Activated T-cell treated with anti-CD3 and anti-CD28 coated beads, Interleukin-2, amount 50 U/mL, for 1 hour (primary cell): ENCODE measurements around the gene CCDC124.
"Not testable (repeated sequence)": the region's sequence is repeated elsewhere in the genome, so short reads cannot be mapped to it uniquely, and the experiment has no call there.

Experiments
- DNase-seq: peaks from one replicate; pipeline ENCODE4 v3.0.0-alpha.2; 2020

Gene CCDC124, protein sequence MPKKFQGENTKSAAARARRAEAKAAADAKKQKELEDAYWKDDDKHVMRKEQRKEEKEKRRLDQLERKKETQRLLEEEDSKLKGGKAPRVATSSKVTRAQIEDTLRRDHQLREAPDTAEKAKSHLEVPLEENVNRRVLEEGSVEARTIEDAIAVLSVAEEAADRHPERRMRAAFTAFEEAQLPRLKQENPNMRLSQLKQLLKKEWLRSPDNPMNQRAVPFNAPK

DNA sequence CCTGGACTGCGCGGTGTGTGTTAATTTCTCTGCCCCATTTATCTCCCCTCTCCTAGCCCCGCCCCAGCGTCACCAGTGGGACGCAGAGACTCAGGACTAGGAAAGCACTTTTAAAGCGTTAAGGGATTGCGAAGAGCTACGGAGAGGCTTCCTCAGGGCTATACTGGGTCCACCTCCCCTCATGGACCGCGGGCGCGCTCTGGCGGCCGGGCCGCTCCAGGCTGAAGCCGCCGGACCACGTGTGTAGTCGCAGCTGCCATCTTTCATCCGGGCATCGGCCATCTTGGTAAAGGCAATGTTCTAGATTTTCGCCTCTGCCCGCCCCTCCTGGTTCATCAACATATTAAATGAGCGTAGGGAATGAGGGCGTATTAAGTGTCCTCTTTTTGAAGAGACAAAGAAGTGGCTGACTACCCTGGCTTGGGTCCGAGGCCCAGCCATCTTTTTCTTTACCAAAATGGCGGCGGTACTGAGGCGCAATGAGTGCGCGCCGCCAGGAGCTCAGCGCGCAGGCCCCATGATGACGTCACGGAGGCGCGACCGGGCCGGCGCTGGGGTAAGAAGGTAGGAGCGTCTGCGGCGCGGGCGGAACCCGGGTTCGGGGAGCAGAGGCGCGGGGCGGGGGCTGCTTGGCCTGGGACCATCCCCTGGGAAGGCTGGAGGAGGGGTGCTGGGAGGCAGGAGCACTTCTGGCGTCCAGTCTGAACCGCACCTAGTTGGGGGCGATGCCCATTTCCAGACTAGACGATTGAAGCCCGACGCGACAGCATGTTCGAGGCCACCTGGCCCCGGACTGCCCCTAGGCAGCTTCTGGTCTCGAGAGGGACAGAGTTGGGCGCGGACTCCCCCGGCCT is at the start of gene CCDC124:
Gene CCDC124 (plus strand): TSS at position 531 of the 854 bp plus-strand sequence. CDS start 3,406 bp downstream, outside the sequence.
- peak; percentile 92 for DNase-seq

DNA sequence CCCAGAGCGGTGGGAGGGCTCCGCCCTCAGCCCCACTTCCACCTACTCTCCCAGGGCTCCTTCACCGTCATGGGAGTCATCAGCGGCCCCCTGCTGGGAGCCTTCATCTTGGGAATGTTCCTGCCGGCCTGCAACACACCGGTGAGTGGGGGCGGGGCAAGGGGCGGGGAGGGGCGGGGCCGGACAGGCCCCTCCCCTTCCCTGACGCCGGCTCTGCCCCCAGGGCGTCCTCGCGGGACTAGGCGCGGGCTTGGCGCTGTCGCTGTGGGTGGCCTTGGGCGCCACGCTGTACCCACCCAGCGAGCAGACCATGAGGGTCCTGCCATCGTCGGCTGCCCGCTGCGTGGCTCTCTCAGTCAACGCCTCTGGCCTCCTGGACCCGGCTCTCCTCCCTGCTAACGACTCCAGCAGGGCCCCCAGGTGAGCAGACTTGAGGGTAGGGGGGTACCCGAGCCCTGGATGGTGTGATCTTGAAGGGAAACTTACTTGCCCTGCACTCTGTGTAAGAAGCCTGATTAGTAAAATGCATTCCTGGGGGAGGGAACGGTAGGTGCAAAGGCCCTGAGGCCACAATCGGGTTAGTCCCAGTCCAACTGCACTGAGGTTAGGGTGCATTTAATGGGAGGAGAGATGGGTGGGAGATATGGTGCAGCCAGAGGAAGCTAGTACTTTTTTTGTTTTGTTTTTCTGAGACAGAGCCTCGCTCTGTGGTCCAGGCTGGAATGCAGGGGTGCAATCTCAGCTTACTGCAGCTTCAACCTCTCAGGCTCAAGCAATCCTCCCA is 49.0 kb upstream of the CCDC124 start:
- no peak for DNase-seq

DNA sequence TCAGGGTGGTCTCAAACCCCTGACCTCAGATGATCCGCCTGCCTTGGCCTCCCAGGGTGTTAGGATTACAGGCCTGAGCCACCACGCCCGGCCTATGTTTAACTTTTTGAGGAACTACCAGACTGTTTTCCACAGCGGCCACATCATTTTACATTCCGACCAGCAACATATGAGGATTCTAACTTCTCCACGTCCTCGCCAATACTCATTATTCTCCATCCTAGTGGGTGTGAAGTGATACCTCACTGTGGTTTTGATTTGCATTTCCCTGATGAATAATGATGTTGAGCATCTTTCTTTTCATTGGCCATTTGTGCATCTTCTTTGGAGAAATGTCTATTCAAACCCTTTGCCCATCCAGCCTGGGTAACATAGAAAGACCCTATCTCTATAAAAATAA is 46.3 kb upstream of the CCDC124 start:
- DNase-seq, result no peak

DNA sequence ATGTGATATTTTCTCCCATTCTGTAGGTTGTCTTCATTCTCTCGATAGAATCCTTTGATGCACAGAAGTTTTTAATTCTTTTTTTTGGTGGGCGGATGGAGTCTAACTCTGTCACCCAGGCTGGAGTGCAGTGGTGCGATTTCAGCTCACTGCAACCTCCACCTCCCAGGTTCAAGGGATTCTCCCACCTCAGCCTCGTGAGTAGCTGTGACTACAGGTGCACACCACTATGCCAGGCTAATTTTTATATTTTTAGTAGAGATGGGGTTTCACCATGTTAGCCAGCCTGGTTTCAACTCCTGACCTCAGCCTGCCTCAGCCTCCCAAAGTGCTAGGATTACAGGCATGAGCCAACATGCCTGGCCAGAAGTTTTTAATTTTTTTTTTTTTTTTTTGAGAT is 45.6 kb upstream of the CCDC124 start:
- not testable (repeated sequence) for DNase-seq

DNA sequence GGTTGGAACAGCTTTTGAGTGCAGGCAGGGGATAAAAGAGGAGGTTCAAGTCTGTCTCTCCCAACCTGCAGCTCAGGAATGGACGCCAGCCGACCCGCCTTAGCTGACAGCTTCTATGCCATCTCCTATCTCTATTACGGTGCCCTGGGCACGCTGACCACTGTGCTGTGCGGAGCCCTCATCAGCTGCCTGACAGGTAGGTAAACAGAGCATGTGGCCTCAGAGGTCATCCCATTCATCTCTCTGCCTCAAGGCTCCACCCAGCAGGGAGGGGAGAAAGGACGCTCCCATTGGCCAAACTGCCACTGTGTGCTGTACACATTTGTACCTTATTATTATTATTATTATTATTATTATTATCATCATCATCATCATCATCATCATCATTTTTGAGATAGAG is 44.6 kb upstream of the CCDC124 start:
- no peak for DNase-seq

DNA sequence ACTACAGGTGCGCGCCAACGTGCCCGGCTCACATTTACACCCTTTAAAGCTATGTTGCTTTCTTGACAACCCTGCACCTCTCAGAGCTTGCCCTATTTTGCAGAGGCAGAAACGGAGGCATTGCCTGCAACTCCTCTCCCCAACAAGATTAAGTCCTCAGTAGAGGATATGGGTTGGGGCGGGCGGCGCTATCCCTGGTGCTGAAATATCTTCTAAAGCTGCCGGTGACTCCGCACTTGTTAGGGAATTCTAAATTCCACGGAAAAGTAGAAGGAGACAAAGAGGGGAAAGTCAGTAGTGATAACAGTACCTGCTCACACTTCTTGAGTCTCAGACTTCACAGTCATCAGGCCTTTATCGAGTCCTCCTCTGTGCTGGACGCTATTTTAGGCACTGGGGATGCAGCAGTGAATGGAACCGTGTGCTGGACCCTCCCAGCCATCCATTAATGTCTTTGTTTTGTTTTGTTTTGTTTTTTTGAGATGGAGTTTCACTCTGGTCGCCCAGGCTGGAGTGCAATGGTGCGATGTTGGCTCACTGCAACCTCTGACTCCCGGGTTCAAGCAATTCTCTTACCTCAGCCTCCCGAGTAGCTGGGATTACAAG is 43.1 kb upstream of the CCDC124 start:
- no peak for DNase-seq

DNA sequence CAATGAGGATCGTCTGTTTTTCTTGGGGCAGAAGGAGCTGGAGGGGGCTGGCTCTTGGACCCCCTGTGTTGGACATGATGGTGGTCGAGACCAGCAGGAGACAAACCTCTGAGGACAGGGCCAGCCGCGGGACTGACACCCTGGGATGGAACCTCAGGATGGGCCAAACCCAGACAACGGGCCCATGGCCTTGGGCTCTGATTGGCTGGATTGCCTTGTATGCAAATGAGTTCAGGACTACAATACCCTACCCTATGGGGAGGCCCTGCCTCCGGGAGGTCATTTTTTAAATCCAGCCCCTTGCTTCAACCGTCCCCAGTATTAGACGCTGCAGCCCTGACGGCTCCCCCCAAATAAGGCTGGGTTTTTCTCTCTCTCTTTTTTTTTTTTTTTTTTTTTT is 39.0 kb upstream of the CCDC124 start:
- DNase-seq, result no peak

DNA sequence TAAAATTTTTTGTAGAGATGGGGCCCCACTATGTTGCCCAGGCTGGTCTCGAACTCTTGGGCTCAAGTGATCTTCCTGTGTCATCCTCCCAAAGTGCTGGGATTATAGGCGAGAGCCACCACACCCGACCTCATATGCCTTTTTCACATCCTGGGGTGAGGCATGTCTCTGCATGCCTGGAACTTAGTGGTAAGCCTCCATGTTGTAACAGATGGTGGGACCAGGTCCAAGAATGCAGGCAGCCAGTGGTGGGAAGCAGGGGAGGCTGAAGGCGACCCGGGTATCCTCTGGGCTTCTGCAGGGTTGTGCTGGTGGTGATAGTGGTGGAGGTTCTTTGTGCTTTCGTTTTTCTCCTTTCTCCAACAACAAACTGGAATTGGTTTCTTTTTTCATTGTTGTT is 30.1 kb upstream of the CCDC124 start:
- no peak for DNase-seq

DNA sequence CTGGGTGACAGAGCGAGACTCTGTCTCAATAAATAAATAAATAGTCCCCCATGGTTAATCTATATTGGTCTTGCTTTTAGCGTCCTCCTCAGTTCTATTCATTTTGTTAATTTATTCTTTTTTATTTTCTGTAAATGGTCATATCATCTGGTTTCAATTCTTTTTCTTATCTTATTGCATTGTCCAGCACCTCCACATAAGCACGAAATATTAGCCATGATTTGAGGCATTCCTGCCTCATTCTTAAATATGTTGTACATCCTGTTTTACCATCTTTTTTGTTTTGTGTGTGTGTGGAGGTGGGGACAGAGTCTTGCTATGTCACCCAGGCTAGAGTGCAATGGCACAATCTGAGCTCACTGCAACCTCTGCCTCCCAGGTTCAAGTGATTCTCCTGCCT is 24.6 kb upstream of the CCDC124 start:
- no peak for DNase-seq

DNA sequence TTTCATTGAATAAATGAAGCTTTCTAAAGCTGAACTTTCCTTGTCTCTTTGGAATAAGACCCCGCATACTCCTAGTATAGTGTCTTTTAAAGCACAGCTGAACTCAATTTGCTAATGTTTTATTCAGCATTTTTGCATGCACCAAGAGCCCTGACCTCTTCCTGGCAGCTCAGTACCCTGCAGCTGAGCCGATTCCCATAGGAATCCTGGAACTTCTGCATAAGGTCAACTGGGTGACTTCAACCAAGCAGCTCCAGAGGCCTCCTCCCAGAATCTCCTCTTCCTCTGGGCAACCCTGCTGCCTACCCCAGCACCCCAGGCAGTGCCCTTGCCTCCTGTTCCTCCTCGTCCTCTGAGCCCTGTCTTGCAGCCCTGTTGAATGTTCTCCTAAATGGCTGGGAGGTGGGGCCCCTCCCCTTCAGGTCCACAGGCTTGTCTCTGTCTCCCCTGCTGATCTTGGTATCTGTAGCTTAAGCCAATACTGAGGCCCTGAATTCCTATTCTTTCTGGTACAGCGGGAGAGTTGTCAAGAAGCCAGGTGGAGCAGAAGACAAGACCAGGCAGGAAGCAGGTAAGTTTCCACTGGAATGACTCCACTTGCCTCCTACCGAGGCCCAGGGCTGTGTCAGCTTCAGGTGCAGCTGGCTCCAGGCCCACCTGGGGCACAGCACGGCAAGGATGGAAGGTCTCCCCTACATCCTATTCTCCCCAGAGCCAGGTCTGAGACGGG is 23.6 kb upstream of the CCDC124 start:
- DNase-seq, result no peak

DNA sequence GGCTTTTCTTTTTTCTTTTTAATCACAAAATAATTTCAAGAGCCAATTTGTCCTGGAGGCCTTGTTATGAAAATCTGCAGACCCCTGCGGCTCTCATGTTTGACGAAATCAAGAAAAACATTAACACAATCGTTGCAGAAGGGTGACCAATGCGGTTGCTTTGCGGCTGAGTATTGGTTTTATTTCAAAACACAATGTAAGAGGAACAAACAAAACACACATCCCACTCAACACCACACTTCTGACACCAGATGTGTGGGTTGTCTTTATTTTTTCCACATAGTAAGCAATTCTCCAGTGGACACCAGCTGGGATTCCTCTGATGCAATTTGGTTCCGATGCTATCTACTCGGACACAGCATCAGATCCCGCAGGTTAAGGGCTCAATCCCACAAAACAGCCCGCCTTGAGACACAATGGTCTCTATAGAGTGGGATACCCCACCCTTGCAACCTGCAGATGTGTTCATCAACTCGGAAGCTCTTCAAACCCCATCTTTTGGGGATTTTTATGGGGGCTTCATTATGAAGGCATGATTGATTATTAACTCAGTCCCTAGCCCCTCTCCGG is 21.9 kb upstream of the CCDC124 start:
- DNase-seq, result no peak

DNA sequence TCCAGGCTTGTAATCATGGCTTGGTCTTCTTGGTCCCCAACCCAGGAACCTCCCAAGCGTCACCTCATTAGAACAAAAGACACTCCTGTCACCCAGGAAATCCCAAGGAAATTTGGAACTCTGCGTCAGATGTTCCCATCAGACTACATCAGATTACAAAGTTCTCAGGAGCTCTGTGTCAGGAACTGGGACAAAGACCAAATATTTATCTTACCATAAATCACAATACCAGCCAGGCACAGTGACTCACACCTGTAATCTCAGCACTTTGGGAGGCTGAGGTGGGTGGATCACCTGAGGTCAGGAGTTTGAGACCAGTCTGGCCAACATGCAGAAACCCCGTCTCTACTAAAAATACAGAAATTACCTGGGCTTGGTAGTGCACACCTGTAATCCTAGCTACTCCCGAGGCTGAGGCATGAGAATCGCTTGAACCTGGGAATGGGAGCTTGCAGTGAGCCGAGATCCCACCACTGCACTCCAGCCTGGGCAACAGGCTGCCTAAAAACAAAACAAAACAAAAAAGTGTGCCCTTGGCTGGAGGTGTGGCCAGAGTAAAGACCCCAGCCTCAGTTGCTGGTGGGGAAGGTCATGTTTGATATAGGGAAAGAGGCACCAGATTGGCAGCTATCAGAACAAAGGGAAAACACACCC is 16.7 kb upstream of the CCDC124 start:
- DNase-seq, result no peak

DNA sequence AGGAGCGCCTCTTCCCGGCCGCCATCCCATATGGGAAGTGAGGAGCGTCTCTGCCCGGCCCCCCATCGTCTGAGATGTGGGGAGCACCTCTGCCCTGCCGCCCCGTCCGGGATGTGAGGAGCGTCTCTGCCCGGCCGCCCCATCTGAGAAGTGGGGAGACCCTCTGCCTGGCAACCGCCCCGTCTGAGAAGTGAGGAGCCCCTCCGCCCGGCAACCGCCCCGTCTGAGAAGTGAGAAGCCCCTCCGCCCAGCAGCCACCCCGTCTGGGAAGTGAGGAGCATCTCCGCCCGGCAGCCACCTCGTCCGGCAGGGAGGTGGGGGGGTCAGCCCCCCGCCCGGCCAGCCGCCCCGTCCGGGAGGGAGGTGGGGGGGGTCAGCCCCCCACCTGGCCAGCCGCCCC is 14.7 kb upstream of the CCDC124 start:
- not testable (repeated sequence) for DNase-seq

DNA sequence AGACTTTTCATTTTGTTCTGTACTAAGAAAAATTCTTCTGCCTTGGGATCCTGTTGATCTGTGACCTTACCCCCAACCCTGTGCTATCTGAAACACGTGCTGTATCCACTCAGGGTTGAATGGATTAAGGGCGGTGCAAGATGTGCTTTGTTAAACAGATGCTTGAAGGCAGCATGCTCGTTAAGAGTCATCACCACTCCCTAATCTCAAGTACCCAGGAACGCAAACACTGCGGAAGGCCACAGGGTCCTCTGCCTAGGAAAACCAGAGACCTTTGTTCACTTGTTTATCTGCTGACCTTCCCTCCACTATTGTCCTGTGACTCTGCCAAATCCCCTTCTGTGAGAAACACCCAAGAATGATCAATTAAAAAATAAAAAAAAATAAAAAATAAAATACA is 13.7 kb upstream of the CCDC124 start:
- not testable (repeated sequence) for DNase-seq

DNA sequence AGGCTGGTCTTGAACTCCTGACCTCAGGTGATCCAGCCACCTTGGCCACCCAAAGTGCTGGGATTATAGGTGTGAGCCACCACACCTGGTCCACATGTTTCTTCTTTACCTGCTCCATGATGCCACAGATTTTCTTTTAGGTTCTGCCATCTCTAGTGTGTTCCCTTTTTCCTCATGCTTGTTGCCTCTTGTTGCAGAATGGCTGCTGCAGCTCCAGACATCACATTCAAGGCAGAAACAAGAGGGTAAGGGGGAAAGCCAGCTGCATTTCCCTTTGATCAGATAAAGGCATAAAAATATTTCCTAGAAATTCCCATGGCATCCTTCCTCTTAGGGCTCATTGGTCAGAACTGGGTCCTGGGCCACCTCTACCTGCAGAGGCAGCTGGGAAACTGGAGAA is 12.3 kb upstream of the CCDC124 start:
- DNase-seq, result no peak

DNA sequence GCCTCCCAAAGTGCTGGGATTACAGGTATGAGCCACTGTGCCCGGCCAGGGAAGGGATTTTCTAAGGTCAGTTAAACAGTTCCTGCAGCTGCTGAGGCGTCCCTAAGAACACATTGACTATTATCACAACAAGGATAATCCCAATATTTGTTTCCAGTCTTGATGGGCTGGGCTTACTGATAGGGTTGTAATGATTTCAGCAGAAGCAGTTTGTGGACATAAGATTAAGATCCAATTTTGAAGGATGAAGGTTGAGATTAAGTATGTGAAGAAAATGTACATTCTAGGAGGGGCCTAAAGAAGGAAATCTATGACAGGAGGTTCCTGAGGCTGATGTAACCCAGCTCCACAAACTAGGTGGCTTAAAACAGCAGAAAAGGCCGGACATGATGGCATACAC is 10.7 kb upstream of the CCDC124 start:
- DNase-seq, result no peak

DNA sequence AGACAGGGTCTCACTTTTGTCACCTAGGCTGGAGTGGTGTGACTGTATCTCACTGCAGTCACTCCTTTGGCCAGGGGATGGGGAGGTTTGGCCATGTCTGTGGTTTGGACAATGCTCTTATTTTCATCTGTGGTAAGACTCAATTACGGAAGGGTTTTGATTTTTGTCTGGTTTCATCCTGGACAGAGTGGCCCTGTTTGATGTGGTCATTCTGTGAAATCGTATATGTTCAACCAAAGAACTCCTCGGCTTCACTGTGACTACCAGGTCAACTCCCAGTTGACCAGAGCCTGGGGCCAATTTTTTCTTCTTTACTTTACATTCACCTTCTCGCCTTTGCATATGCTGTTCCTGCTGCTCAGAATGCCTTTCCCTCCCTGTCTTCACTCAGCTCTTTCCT is 6.8 kb upstream of the CCDC124 start:
- no peak for DNase-seq

DNA sequence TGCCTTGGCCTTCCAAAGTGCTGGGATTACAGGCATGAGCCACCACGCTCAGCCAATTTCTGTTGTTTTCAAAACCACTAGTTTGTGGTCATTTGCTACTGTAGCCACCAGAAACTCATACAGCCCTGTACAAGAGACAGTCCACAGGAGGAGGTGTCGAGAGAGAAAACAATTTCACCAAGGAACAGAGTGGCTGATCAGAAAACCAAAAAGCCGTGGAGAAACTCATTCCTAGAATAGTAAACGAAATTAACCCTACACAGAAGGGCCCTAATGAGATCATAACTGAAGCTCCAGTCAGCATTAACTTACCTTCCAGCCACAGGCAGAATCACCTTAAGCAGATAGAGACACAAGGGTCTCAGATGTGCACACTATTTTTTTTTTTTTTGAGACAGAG is 3.8 kb upstream of the CCDC124 start:
- DNase-seq, result no peak

DNA sequence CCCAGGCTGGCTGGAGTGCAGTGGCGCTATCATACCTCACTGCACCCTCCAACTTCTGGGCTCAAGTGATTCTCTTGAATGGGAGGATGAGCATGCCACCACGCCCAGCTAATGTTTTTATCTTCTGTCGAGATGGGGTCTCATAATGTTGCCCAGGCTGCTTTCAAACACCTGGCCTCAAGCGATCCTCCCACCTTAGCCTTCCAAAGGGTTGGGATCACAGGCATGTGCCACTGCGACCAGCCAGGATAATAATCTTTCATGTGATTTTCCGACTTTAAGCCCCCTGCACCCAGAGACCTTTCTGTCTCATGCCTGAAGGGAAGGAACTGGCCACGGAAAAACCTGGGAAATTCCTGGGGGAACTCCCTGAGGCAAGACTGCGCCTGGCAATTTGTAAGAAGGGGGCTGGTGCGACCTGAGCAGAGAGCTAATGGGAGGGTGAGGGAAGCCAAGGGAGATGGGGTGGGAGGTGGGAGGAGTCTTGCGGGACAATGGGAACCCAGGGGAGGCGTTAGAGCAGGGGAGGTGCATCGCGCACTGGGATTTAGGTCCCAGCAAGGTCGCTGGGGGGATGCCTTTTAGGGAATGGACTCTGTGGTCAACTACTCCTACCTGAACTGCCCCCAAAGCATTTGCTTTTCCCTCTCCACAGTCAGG is 1.2 kb upstream of the CCDC124 start:
- DNase-seq, result no peak

DNA sequence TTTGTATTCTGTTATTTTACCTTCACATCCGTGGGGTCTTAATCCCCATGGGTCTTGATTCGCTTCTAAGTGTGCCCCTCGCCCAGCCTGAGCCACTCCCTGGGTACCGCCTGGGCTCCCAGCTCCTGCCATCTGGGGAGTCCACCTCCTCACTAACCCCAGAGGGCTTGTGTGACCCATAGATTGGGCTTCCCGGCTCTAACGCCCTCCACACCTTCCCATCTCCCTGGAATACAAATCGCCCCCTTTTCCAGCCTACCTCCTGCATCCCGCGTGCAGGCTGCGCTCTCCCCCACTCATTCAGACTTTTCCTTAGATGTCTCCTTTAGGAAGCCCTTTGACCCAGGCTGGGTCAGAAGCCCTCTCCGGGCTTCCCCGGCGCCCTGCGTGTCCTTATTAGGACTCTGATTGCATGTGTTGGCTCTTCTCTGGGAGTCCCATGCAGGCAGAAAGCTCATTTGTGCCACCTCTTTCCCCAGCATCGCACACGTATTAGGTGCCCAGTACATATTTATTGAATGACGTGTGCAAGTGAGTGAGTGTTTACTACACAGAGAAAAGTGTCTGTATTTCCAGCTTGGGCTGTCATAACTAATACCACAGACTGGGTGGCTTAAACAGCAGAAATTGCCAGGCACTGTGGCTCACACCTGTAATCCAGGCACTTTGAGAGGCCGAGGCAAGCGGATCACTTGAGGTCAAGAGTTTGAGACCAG is 757 bp downstream of the CCDC124 start:
- DNase-seq, result no peak
